HG03521 (cell line): ENCODE data around the gene CPE.

Experiments used
- ATAC-seq: cut with Tn5 transposase; IDR thresholded peaks from one replicate; pipeline ENCODE4 v1.9.1; 2021; ENCODE audit warnings: mild to moderate bottlenecking, moderate library complexity; ENCODE audit not compliant: unreplicated experiment

CPE gene

DNA sequence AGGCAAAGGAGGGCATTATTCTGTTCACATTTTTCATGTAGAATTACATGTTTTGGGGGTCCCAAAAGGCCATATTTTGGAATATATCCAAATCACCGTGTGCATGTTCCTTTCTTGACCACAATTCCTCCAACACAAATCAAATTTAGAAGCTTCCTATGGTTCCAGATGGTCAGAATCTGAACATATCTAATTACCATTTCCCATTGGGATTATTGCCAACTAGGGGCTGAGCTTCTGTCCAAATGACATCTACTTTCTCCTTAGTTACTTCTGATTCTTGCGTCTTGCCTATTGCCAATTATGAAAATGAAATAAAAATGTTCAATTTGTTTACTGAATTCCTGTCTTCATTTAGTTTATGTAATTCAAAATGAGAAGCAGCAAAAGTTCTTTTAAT, 163.7 kb downstream of the CPE start:
- no peak for ATAC-seq
